GM23248 (cell line): Measurements from ENCODE around the gene KIF3B.

Experiments used
- EZH2 ChIP-seq: fragments of 200-600 bp; sonication (generic); IDR thresholded peaks from 2 replicates; pipeline ENCODE4 v1.6.1; 2018; ENCODE audit warnings: antibody characterized with exemption, mild to moderate bottlenecking; ENCODE audit not compliant: insufficient read depth, poor library complexity, severe bottlenecking
- EZH2phosphoT487 ChIP-seq: fragments of 200-600 bp; sonication (generic); IDR thresholded peaks from 2 replicates; pipeline ENCODE4 v1.6.1; 2018; ENCODE audit warnings: antibody characterized with exemption, moderate library complexity, mild to moderate bottlenecking, low read depth; ENCODE audit not compliant: insufficient read depth

DNA sequence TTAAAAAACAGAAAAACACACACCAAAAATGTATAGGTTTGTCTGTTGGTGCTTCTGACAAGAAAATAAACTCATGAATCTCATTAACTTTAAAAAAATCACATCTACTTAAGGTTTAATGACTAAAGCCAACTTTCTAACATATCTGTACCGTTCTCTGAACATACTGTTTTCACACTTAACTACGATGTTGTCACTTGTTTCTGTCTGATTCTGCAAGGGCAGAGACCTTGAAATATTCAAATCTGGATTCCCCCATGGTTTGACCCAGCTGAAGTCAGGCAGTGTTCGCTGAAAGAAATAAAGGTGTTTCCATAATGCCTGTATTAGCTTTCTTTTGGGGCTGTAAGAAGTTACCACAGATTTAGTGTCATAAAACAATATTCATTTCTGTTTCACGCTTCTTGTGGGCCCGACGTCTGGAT lies 78.0 kb downstream of the KIF3B start:
- TF ChIP-seq EZH2 (no peak), EZH2phosphoT487 (no peak)
